ENCODE data around the gene STRADA. TPM values are rescaled to one million over a fixed set of nuclear protein-coding genes. Genes with fewer than 3 reads are reported as not detected.

STRADA gene
- polyA plus RNA-seq, 3 donors = 12.5 to 51.9 (median 19.8) TPM

- Mint-ChIP-seq H3K4me1 (peaks cover 34% of the 10 kb centered on the region), H3K36me3 (peaks cover 59 to 74% of the 10 kb centered on the region in 2 donors), H3K4me3 (no peak overlapping the region), H3K27ac (peak overlapping the region in 1 of 7 donors; percentile 59), H3K27me3 (ENCODE audit: low read depth in 3 of 3) (no peaks in the 10 kb centered on the region), H3K9me3 (no peaks in the 10 kb centered on the region)
- Histone ChIP-seq H4K20me1 (ENCODE audit: insufficient read depth, low read length) (peaks cover 45% of the 10 kb centered on the region), H3K79me2 (ENCODE audit: insufficient read depth, low read length) (peaks cover 17% of the 10 kb centered on the region), H3K4me3 (replicated peaks in 1 of 3; ENCODE audit: low read depth in 2 of 3, low read length in 3 of 3) (no peak overlapping the region), H3K27me3 (ENCODE audit: control insufficient read depth in 2 of 2, insufficient read depth in 2 of 2, low read length in 2 of 2) (no peaks in the 10 kb centered on the region), H3K9me3 (replicated peaks in 1 of 2; ENCODE audit: control insufficient read depth in 1 of 2, insufficient read depth in 1 of 2, low read length in 2 of 2) (no peaks in the 10 kb centered on the region), H3K4me2 (replicated peaks; ENCODE audit: extremely low read depth, low read length, poor library complexity, severe bottlenecking) (no peak overlapping the region), H3K36me3 (replicated peaks in 1 of 2; ENCODE audit: control insufficient read depth in 1 of 2, insufficient read depth in 2 of 2, low read length in 2 of 2) (peaks cover 38 to 82% of the 10 kb centered on the region in 2 donors), H3K4me1 (ENCODE audit: control insufficient read depth in 1 of 2, insufficient read depth in 2 of 2, low read length in 2 of 2) (peaks cover 23 to 27% of the 10 kb centered on the region in 2 donors), H2AFZ (ENCODE audit: insufficient read depth, low read depth, low read length, poor library complexity, severe bottlenecking) (no peak overlapping the region), H3K27ac (ENCODE audit: low read depth in 1 of 2, low read length in 2 of 2) (no peak overlapping the region), H3K9ac (ENCODE audit: insufficient read depth, low read length, poor library complexity, severe bottlenecking) (no peak overlapping the region)
- 95% methylated on average over 6 of the region's 11 CpGs for WGBS (ENCODE audit: insufficient coverage)
- no peak for DNase-seq
- intact Hi-C loops (cut with micrococcal nuclease) = no loop called here
- TF ChIP-seq CTCF (IDR thresholded peaks at IDR 0.05) = no peak
Measured at GRCh38 chr17:63707151-63707550, 34.4 kb downstream of the STRADA start.

- H3K4me3 ChIP-seq (replicated peaks in 1 of 3; ENCODE audit: low read depth in 2 of 3, low read length in 3 of 3) = no peak overlapping the region
- peaks cover 28 to 31% of the 10 kb centered on the region in 2 donors for H3K4me1 ChIP-seq (ENCODE audit: control insufficient read depth in 1 of 2, insufficient read depth in 2 of 2, low read length in 2 of 2)
- intact Hi-C loops (cut with micrococcal nuclease) = no loop called here
- H3K27me3 Mint-ChIP-seq (ENCODE audit: low read depth in 3 of 3) = no peaks in the 10 kb centered on the region
- no peaks in the 10 kb centered on the region for H3K9me3 ChIP-seq (replicated peaks in 1 of 2; ENCODE audit: control insufficient read depth in 1 of 2, insufficient read depth in 1 of 2, low read length in 2 of 2)
- peaks cover 53 to 67% of the 10 kb centered on the region in 2 donors for H3K36me3 Mint-ChIP-seq
- H3K4me3 Mint-ChIP-seq = no peak overlapping the region
- no peaks in the 10 kb centered on the region for H3K27me3 ChIP-seq (ENCODE audit: control insufficient read depth in 2 of 2, insufficient read depth in 2 of 2, low read length in 2 of 2)
- H3K27ac Mint-ChIP-seq = peak overlapping the region in 4 of 7 donors; percentile 8 to 58 (median 38)
- H3K9ac ChIP-seq (ENCODE audit: insufficient read depth, low read length, poor library complexity, severe bottlenecking) = no peak overlapping the region
- no peak overlapping the region for H3K27ac ChIP-seq (ENCODE audit: low read depth in 1 of 2, low read length in 2 of 2)
- H4K20me1 ChIP-seq (ENCODE audit: insufficient read depth, low read length) = peaks cover 48% of the 10 kb centered on the region
- peaks cover 21% of the 10 kb centered on the region for H3K79me2 ChIP-seq (ENCODE audit: insufficient read depth, low read length)
- DNase-seq = no peak
- H3K4me1 Mint-ChIP-seq = peaks cover 39% of the 10 kb centered on the region
- peaks cover 32 to 76% of the 10 kb centered on the region in 2 donors for H3K36me3 ChIP-seq (replicated peaks in 1 of 2; ENCODE audit: control insufficient read depth in 1 of 2, insufficient read depth in 2 of 2, low read length in 2 of 2)
- 80% methylated on average over 4 of the region's 7 CpGs for WGBS (ENCODE audit: insufficient coverage)
- peaks cover 0 to 2% (median 0%) of the 10 kb centered on the region in 7 donors for H3K9me3 Mint-ChIP-seq
- no peak overlapping the region for H2AFZ ChIP-seq (ENCODE audit: insufficient read depth, low read depth, low read length, poor library complexity, severe bottlenecking)
- TF ChIP-seq CTCF (IDR thresholded peaks at IDR 0.05) = no peak
- H3K4me2 ChIP-seq (replicated peaks; ENCODE audit: extremely low read depth, low read length, poor library complexity, severe bottlenecking) = no peak overlapping the region
Measured at GRCh38 chr17:63706336-63707082, 35.1 kb downstream of the STRADA start.
